Heart left ventricle (tissue), 16 donors: ENCODE data around the gene CD151. TPM values are rescaled to one million over a fixed set of nuclear protein-coding genes. Genes with fewer than 3 reads are reported as not detected.

Experiments used
- ATAC-seq, 4 donors: fragments of 200-7000 bp; cut with Tn5 transposase; one replicate each; pipeline ENCODE4 v1.9.1; 2020 to 2022; ENCODE audit warnings: moderate library complexity in 4 of 4, mild to moderate bottlenecking in 3 of 4, moderate number of reproducible peaks in 1 of 4
- DNase-seq, 5 donors: peaks; one replicate each; pipeline ENCODE4 v3.0.0-alpha.2; 2020
- H3K27ac ChIP-seq, 12 donors: fragments of 200-600 bp; sonication (generic) in 4 of 12; one replicate each; pipeline versions ENCODE4 v1.5.0 to v1.8.0; 2016 to 2022; ENCODE audit warnings: mild to moderate bottlenecking in 2 of 12
- H3K27me3 ChIP-seq, 9 donors: fragments of 200-600 bp; sonication (generic) in 2 of 9; one replicate each; pipeline versions ENCODE4 v1.5.1 to v1.8.0; 2016 to 2022; ENCODE audit warnings: mild to moderate bottlenecking in 3 of 9
- H3K36me3 ChIP-seq, 9 donors: fragments of 200-600 bp; sonication (generic) in 2 of 9; one replicate each; pipeline versions ENCODE4 v1.5.0 to v1.8.0; 2018 to 2022; ENCODE audit warnings: mild to moderate bottlenecking in 2 of 9
- H3K4me1 ChIP-seq, 12 donors: fragments of 200-600 bp; sonication (generic) in 4 of 12; one replicate each; pipeline versions ENCODE4 v1.5.0 to v1.8.0; 2016 to 2022; ENCODE audit warnings: mild to moderate bottlenecking in 3 of 12
- H3K4me3 ChIP-seq, 12 donors: fragments of 200-600 bp; sonication (generic) in 4 of 12; one replicate each; pipeline versions ENCODE4 v1.5.0 to v1.8.0; 2017 to 2022; ENCODE audit warnings: mild to moderate bottlenecking in 9 of 12, moderate library complexity in 4 of 12
- H3K9me3 ChIP-seq, 12 donors: fragments of 200-600 bp; sonication (generic) in 4 of 12; one replicate each; pipeline versions ENCODE4 v1.5.0 to v1.8.0; 2016 to 2022; ENCODE audit warnings: mild to moderate bottlenecking in 1 of 12
- CTCF ChIP-seq, 12 donors: fragments of 200-600 bp; sonication (generic) in 4 of 12; IDR thresholded peaks; one replicate each; pipeline versions ENCODE4 v1.5.0 to v1.8.0; 2018 to 2022; ENCODE audit warnings: antibody characterized with exemption in 12 of 12, mild to moderate bottlenecking in 5 of 12
- POLR2A ChIP-seq, 2 donors: fragments of 450-650 bp; IDR thresholded peaks; one replicate each; pipeline ENCODE4 v1.6.1; 2017; ENCODE audit warnings: antibody characterized with exemption in 2 of 2, mild to moderate bottlenecking in 2 of 2, moderate library complexity in 2 of 2
- WGBS, 4 donors: extraction: QIAGEN DNeasy Blood & Tissue Kit in 2 of 4; methylation state at CpG; one replicate each; pipeline versions ENCODE4 v1.1.5 to v1.1.7; 2013 to 2018; 5-methylcytosine and 5-hydroxymethylcytosine counted together
- intact Hi-C, 10 donors: fragments of 100-400 bp; cut with DNase I; formaldehyde crosslinking; loops; one replicate each; pipeline versions ENCODE4 v1.11.1 to v1.14.2; 2022
- polyA plus RNA-seq, 2 donors: library from polyadenylated mRNA; stranded (reverse); fragments of 200-250 nt; gene quantifications; one replicate each; pipeline ENCODE4 v1.2.3, GENCODE V29; 2013
- total RNA-seq, 9 donors: library from RNA; depleted of rRNA in 2 of 9; stranded (reverse); fragments of >200 nt in 2 of 9; fragmentation: NEBNext Ultra II Directional in 3 of 9; extraction: Animal tissue kit (Norgen Biotek cat#: 25700) in 3 of 9; gene quantifications; one replicate each; pipeline versions ENCODE4 v1.1.0 to v1.2.4, GENCODE V29; 2016 to 2023
- donor health status: ischemic (EF 13 %, LVEDD 7.1; RV severe dilation, severe dysfunction).
- donor health status: healthy with polysubstance abuse.
- donor health status: DM: no; HTN: yes; CAD: no.
- donor health status: DM: no; HTN: no; CAD: no.
- donor health status: ischemic (EF 25% LVEDD 6.9; RV normal size, moderate dysfunction).
- donor health status: ischemic (EF 25% LVEDD 5.7; RV mildly dilated, moderate dysfunction).
- donor health status: healthy.
- donor health status: DM: yes; HTN: yes; CAD: no.
- donor health status: ischemic (EF 35%, LVEDD 5.7; RV mildly dilated, moderate dysfunction).
- donor health status: nonischemic (EF 11% LVEDD 7.7; RV severe dilation, severe dysfunction).
- donor health status: DM: yes; HTN: yes; CAD: no.
- donor health status: PGD.
- donor health status: ischemic (EF 29% LVEDD 5.4; RV normal size, mild dysfunction).
- donor health status: nonischemic (EF 23%, LVEDD 6.1; RV moderate dilation, normal function).

CD151 gene
- total and polyA plus RNA-seq, 11 donors = 323 to 817 (median 477) TPM

DNA sequence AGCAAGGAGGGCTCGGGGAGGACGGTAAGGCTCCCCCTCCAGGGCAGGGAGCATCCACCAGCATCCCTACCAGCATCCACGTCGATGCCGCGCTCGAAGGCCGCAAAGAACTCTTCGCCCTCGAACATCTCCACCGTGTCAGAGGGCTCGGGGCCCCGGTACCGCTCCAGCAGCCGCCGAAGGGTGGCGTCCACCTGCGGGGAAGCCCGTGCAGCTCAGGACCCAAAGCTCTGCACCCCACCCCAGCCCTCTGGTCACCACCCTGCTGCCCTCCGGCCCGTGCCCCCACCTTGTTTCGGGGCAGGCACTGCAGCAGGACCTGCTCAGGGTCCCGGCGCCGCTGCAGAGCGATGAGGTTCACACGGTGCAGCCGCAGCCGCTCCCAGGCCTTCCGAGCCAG, 32.3 kb upstream of the CD151 start:
- no peaks in the 10 kb centered on the region for H3K27me3 ChIP-seq
- WGBS, 4 donors = 92 to 96% (median 96%) methylated on average over 18 to 30 of the region's 30 CpGs
- DNase-seq = no peak
- no peaks in the 10 kb centered on the region for H3K9me3 ChIP-seq
- intact Hi-C loops = loop anchor here in 1 of 10 donors (10.0 kb wide), 1 partner anchor 446 kb away; no protein-coding TSS in a partner anchor
- ATAC-seq = no peak
- peaks cover 0 to 38% (median 9%) of the 10 kb centered on the region in 9 donors for H3K36me3 ChIP-seq
- no peak overlapping the region for H3K27ac ChIP-seq
- H3K4me3 ChIP-seq = no peak overlapping the region
- H3K4me1 ChIP-seq = peaks cover 10 to 49% (median 35%) of the 10 kb centered on the region in 12 donors
- TF ChIP-seq CTCF (IDR thresholded peaks at IDR 0.05) = no peak
- TF ChIP-seq POLR2A (IDR thresholded peaks at IDR 0.05) = no peak

DNA sequence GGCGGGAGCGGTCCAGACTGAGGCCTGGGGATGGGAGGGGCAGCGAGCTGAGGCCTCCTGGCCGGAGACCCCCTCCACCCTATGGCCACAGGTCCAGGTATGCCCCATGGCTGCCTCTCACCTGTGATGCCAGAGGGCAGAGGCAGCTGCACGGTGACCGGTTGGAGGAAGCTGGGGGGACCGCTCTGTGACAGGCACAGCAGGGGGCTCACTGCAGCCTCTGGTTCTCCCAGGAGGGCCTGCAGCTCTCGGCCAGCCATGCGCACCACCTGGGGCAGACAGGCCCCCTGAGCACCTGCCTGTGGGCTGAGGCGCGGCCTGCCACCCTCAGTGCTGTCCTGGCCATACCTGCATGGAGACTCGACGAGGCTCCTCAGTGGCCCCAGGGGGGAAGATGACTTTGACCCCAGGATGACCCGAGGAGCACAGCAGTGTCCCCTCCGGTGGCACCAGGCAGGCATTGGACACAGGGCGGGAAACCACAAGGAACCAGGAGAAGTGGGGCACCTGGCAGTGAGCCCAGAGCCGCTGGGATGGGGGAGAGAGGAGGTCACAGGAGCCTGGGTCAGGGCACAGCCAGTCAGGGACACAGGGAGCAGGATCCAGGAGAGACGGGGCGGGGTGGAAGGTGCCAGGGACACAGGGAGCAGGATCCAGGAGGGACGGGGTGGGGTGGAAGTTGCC, 31.5 kb upstream of the CD151 start:
- DNase-seq (no peak), ATAC-seq (no peak)
- Histone ChIP-seq H3K27me3 (no peaks in the 10 kb centered on the region), H3K4me1 (peaks cover 10 to 49% (median 33%) of the 10 kb centered on the region in 12 donors), H3K27ac (no peak overlapping the region), H3K36me3 (peaks cover 0 to 38% (median 9%) of the 10 kb centered on the region in 9 donors), H3K9me3 (no peaks in the 10 kb centered on the region), H3K4me3 (no peak overlapping the region)
- intact Hi-C loops = loop anchor here in 1 of 10 donors (10.0 kb wide), 1 partner anchor 446 kb away; no protein-coding TSS in a partner anchor
- TF ChIP-seq CTCF (IDR thresholded peaks at IDR 0.05) (no peak), POLR2A (IDR thresholded peaks at IDR 0.05) (no peak)
- WGBS, 4 donors = 91 to 95% (median 93%) methylated on average over 10 to 20 of the region's 20 CpGs

DNA sequence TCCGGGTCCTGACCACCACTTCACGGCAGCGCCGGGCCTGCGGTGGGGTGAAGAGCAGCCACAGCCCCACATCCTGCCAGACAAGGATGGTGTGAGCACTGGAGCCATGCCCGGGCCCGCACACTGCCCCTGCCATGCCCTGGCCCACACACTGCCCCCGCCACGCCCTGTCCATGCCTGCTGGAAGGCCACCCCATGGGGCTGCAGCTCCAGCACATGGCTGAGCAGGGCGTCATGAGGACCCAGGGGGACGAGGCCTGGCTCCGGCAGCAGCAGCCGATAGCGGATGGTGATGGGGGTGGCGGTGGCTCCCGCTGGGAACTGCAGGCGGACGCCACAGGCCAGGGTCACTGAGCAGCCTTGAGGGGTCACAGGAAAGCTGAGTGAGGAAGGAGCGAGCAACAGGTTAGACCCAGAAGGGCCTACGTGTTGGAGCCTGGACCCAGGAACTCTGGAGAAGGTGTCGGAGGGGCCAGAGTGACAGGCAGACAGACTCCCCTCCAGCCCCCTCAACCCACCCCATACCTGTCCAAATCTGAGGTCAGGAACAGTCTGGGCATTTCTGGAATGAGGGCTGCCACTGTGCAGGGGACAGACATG, 30.6 kb upstream of the CD151 start:
- H3K4me3 ChIP-seq = no peak overlapping the region
- no peak for DNase-seq
- 94 to 98% (median 97%) methylated on average over 11 to 21 of the region's 21 CpGs for WGBS, 4 donors
- H3K27me3 ChIP-seq = no peaks in the 10 kb centered on the region
- TF ChIP-seq POLR2A (IDR thresholded peaks at IDR 0.05) = no peak
- no peak for TF ChIP-seq CTCF (IDR thresholded peaks at IDR 0.05)
- H3K36me3 ChIP-seq = peaks cover 0 to 38% (median 9%) of the 10 kb centered on the region in 9 donors
- intact Hi-C loops = loop anchor here in 1 of 10 donors (10.0 kb wide), 1 partner anchor 447 kb away; no protein-coding TSS in a partner anchor
- ATAC-seq = no peak
- H3K4me1 ChIP-seq = peaks cover 4 to 42% (median 24%) of the 10 kb centered on the region in 12 donors
- H3K9me3 ChIP-seq = no peaks in the 10 kb centered on the region
- no peak overlapping the region for H3K27ac ChIP-seq
